ENCODE measurements around the gene CMKLR1.

CMKLR1 gene

DNA sequence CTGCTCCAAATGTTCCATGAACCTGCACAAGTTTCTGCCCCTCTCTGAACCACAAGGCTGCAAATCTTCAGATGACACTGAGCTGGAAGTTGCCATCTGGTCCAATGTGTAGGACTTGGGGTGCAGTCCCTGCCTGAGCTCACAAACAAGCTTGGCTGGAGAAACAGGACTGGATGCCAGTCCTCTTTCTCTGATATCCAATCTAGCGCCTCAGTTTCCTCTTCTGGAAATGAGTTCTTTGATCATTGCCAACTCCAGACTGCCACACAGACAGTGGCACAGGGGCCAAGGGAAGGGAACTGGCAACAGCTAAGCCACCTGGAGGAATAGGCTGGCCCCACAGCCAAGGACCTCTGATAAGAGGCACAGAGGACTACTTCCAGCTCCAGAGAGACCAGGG lies 15.5 kb downstream of the CMKLR1 start:
- no peak overlapping the region for H3K4me3 ChIP-seq (ENCODE audit: low read depth, low read length)
- in situ Hi-C loops (cut with HindIII; ENCODE audit: low sequenced_read_pairs): no loop called here
- DNase-seq (ENCODE audit: low read depth, low spot score): no peak
- TF ChIP-seq, protein P1, sequence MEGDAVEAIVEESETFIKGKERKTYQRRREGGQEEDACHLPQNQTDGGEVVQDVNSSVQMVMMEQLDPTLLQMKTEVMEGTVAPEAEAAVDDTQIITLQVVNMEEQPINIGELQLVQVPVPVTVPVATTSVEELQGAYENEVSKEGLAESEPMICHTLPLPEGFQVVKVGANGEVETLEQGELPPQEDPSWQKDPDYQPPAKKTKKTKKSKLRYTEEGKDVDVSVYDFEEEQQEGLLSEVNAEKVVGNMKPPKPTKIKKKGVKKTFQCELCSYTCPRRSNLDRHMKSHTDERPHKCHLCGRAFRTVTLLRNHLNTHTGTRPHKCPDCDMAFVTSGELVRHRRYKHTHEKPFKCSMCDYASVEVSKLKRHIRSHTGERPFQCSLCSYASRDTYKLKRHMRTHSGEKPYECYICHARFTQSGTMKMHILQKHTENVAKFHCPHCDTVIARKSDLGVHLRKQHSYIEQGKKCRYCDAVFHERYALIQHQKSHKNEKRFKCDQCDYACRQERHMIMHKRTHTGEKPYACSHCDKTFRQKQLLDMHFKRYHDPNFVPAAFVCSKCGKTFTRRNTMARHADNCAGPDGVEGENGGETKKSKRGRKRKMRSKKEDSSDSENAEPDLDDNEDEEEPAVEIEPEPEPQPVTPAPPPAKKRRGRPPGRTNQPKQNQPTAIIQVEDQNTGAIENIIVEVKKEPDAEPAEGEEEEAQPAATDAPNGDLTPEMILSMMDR (IDR thresholded peaks at IDR 0.05; ENCODE audit: low read depth, low read length): no peak

DNA sequence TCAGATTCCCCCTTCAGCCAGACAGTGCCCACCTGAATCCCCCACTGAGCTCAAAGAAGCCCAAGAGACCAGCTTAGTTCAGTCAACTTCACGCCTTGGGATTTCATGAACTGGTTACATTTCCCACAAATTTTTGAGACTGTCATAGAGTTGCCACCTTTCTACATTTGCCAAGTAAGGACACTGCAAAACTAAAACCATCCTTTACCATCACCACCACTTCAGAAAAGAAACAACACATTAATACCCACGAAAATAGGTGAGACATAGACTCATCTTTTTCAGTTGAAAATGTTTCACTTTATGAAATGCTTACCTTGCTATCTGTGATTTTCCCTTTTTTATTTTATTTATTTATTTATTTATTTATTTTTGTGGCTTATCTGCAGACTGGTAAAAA lies 16.1 kb downstream of the CMKLR1 start:
- H3K4me3 ChIP-seq (ENCODE audit: low read depth, low read length): no peak overlapping the region
- in situ Hi-C loops (cut with HindIII; ENCODE audit: low sequenced_read_pairs): no loop called here
- TF ChIP-seq, protein P1 (IDR thresholded peaks at IDR 0.05; ENCODE audit: low read depth, low read length): no peak
- no peak for DNase-seq (ENCODE audit: low read depth, low spot score)

DNA sequence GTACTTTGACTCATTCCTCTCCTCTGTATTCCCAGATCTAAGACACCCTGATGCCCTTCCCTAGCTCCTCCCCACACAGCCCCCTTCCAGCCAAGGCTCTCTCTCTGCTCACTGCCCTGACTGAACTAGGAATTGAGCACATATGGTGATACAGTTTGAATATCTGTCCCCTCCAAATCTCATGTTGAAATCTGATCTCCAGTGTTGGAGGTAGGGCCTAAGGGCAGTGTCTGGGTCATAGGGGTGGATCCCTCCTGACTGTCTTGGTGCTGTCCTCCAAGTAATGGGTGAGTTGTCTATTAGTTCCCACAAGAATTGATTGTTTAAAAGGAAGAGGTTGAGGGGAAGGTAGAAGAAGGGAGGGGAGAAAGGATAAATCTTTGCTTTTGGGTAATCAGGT lies 17.4 kb downstream of the CMKLR1 start:
- in situ Hi-C loops (cut with HindIII; ENCODE audit: low sequenced_read_pairs): no loop called here
- H3K4me3 ChIP-seq (ENCODE audit: low read depth, low read length): no peak overlapping the region
- DNase-seq (ENCODE audit: low read depth, low spot score): no peak
- TF ChIP-seq, protein P1 (IDR thresholded peaks at IDR 0.05; ENCODE audit: low read depth, low read length): no peak

DNA sequence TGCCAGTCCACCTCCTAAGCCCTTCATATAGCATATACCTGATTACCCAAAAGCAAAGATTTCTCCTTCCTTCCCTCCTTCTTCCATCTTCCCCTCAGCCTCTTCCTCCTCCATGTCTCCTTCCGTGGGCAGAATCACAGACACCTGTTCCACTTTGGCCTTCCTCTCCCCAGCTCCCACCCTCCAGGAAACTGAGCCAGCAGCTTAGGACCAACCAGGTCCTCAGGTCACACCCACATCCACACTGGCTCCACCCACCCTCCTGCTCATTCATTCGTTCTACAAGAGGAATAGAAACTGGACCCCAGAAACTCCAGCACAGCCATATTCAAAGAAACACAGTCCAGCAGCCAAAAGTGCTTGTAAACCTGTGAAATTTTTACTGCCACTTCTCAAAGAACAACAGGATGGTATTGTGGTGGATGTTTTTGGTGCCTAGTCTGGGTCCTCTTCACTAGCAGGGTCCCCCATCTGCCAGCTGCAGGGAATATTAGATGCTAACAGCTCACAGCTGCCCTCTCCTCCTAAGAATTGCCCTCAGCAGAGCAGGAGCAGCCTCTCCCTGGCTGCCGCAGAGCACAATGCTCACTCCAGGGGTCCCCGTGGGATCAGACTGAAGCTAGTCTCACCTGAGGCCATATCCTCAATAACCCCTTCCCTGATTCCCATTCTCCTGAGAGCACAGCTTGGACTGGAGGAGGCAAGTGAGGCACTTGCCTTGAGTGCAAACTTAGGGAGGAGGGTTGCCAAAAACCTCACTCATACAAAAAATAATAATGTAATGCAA lies 18.4 kb downstream of the CMKLR1 start:
- no peak for DNase-seq (ENCODE audit: low read depth, low spot score)
- TF ChIP-seq, protein P1 (IDR thresholded peaks at IDR 0.05; ENCODE audit: low read depth, low read length): no peak
- in situ Hi-C loops (cut with HindIII; ENCODE audit: low sequenced_read_pairs): no loop called here
- no peak overlapping the region for H3K4me3 ChIP-seq (ENCODE audit: low read depth, low read length)

DNA sequence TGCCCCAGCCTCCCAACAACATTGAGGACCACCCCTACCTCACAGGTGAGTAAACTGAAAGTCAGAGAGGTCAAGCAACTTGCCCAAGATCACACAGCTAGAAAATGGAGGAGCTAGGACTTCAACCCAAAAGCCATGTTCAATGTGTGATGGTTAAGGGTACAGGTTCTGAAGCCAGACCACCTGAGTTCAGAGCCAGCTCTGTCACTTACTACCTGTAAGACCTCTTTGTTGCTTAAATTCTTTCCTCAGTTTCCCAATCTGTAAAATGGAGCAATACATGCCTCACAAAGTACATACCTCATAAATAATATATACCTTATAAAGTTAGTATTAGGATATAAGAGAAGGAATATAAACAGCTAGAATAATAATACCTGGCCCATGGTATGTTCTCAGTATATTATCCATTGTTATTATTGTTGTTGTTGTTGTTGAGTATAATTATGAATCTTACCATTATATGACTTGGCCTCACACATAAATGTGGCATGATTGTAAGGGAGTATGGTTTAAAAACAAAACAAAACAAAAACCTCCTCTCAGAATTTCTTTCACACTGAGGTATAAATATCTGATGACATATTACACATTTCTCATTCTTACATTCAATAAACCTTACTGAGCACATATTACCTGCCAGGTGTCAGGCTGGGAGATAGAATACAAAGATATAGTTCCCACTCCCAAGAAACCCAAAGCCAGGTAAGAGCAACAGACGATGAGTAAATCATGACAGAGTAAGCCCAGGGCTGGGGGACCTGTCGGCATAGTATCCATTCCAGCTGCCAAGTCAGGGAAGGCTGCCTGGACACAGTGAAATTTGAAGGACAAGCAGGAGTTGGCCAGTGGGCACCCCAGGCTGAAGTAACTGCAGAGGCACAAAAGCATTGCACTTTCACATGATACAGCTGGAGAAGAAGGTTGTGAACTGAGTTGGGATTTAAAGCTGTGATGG lies 19.6 kb downstream of the CMKLR1 start:
- TF ChIP-seq, protein P1 (IDR thresholded peaks at IDR 0.05; ENCODE audit: low read depth, low read length): no peak
- no peak for DNase-seq (ENCODE audit: low read depth, low spot score)
- in situ Hi-C loops (cut with HindIII; ENCODE audit: low sequenced_read_pairs): no loop called here
- no peak overlapping the region for H3K4me3 ChIP-seq (ENCODE audit: low read depth, low read length)

DNA sequence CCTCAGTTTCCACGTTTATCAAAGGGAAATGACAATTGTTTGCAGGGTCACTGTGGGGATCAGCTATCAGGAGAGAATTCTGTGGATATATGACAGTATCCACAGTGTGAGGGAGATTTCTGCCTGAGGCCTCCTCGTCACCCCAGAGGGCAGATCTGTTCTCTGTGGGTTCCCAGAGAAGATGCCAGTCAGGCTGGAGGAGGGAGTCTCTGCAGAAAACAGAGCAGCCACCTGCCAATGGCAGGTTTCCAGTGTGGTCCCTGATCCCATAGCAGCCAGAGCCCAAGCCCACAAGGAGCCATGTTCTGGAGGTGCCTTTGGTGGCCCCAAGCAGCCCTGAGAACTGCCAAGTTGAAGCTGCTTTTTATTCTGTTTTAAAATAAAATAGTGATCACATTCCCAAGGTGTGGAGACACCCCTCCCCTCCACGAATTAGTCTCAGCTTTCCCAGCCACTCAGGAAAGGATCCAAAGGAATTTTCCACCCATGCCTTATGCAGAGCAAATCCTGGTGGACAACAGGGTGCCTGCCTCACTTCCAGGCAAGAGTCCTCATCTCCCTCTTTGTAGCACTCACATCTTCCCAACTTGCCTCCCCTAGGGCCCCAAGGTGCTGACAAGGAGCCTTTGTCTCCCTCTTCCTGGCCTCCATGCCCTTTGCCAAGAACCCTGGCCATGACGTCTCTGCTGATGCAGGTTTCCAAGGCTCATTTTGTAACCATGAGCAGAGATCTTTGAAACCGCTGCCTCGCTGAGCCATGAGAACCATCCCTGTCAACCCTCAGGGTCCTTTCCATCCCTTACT lies 20.4 kb downstream of the CMKLR1 start:
- in situ Hi-C loops (cut with HindIII; ENCODE audit: low sequenced_read_pairs): no loop called here
- H3K4me3 ChIP-seq (ENCODE audit: low read depth, low read length): no peak overlapping the region
- no peak for DNase-seq (ENCODE audit: low read depth, low spot score)
- TF ChIP-seq, protein P1 (IDR thresholded peaks at IDR 0.05; ENCODE audit: low read depth, low read length): no peak

Measured in astrocyte of the spinal cord (primary cell).